Left lung (tissue), 10 donors: Measurements from ENCODE around the gene RASGRP1. TPM values are rescaled to one million over a fixed set of nuclear protein-coding genes. Genes with fewer than 3 reads are reported as not detected.

Experiments used
- ATAC-seq: fragments of 200-7000 bp; cut with Tn5 transposase; one replicate; pipeline ENCODE4 v1.9.1; 2020; ENCODE audit warnings: moderate library complexity
- DNase-seq, 4 donors: peaks; one replicate each; pipeline ENCODE4 v3.0.0-alpha.2; 2013 to 2020
- H3K27ac ChIP-seq, 2 donors: fragments of 200-600 bp; sonication (generic) in 1 of 2; one replicate each; pipeline versions ENCODE4 v1.5.0 to v1.8.0; 2020 to 2021
- H3K27me3 ChIP-seq, 2 donors: fragments of 200-600 bp; sonication (generic) in 1 of 2; one replicate each; pipeline versions ENCODE4 v1.5.0 to v1.8.0; 2020 to 2021
- H3K36me3 ChIP-seq, 2 donors: fragments of 200-600 bp; sonication (generic) in 1 of 2; one replicate each; pipeline versions ENCODE4 v1.5.0 to v1.8.0; 2020 to 2021
- H3K4me1 ChIP-seq, 2 donors: fragments of 200-600 bp; one replicate each; pipeline ENCODE4 v1.8.0; 2021
- H3K4me3 ChIP-seq, 2 donors: fragments of 200-600 bp; sonication (generic) in 1 of 2; one replicate each; pipeline versions ENCODE4 v1.5.0 to v1.8.0; 2020 to 2021; ENCODE audit warnings: mild to moderate bottlenecking in 1 of 2
- H3K9me3 ChIP-seq, 2 donors: fragments of 200-600 bp; sonication (generic) in 1 of 2; one replicate each; pipeline versions ENCODE4 v1.5.0 to v1.8.0; 2020 to 2021
- CTCF ChIP-seq, 2 donors: fragments of 200-600 bp; sonication (generic) in 1 of 2; IDR thresholded peaks; one replicate each; pipeline versions ENCODE4 v1.5.0 to v1.8.0; 2021; ENCODE audit warnings: antibody characterized with exemption in 2 of 2
- intact Hi-C, 2 donors: fragments of 100-400 bp; cut with DNase I; formaldehyde crosslinking; loops; one replicate each; pipeline versions ENCODE4 v1.11.2 to v1.14.2; 2022
- polyA plus RNA-seq, 6 donors: library from polyadenylated mRNA; unstranded; fragments of 120-200 nt; gene quantifications; one replicate each; pipeline ENCODE4 v1.2.1, GENCODE V29; 2013; ENCODE audit not compliant: insufficient read length in 6 of 6
- total RNA-seq, 2 donors: library from RNA; stranded (reverse); fragmentation: NEBNext Ultra II Directional; extraction: Animal tissue kit (Norgen Biotek cat#: 25700); gene quantifications; one replicate each; pipeline ENCODE4 v1.2.1, GENCODE V29; 2021
- donor health status: DM: no; HTN: yes; CAD: no.
- donor health status: DM: no; HTN: no; CAD: no.

Gene RASGRP1
- total and polyA plus RNA-seq, 8 donors = 1.2 to 19.2 (median 1.4) TPM

- TF ChIP-seq CTCF (IDR thresholded peaks at IDR 0.05) = no peak
- ATAC-seq (no peak), DNase-seq (no peak)
- intact Hi-C loops = no loop called here
- no peak overlapping the region for H3K4me3 ChIP-seq
- H3K36me3 ChIP-seq = no peaks in the 10 kb centered on the region
- no peak overlapping the region for H3K27ac ChIP-seq
- H3K9me3 ChIP-seq = no peaks in the 10 kb centered on the region
- peaks cover 0 to 7% of the 10 kb centered on the region in 2 donors for H3K27me3 ChIP-seq
- no peaks in the 10 kb centered on the region for H3K4me1 ChIP-seq
Observed at GRCh38 chr15:38509152-38509551, 55.5 kb downstream of the RASGRP1 start.

GRCh38 chr15:38508647-38509046 is 56.0 kb downstream of the RASGRP1 start:
- Histone ChIP-seq H3K36me3 (no peaks in the 10 kb centered on the region), H3K4me1 (no peaks in the 10 kb centered on the region), H3K27ac (no peak overlapping the region), H3K4me3 (no peak overlapping the region), H3K9me3 (no peaks in the 10 kb centered on the region), H3K27me3 (peaks cover 0 to 7% of the 10 kb centered on the region in 2 donors)
- DNase-seq (no peak), ATAC-seq (no peak)
- TF ChIP-seq CTCF (IDR thresholded peaks at IDR 0.05) = no peak
- intact Hi-C loops = no loop called here

- no peak for DNase-seq
- no peak for TF ChIP-seq CTCF (IDR thresholded peaks at IDR 0.05)
- Histone ChIP-seq H3K4me1 (no peaks in the 10 kb centered on the region), H3K27me3 (peaks cover 0 to 7% of the 10 kb centered on the region in 2 donors), H3K4me3 (no peak overlapping the region), H3K27ac (no peak overlapping the region), H3K9me3 (no peaks in the 10 kb centered on the region), H3K36me3 (peaks cover 0 to 7% of the 10 kb centered on the region in 2 donors)
- intact Hi-C loops = no loop called here
- no peak for ATAC-seq
Observed at GRCh38 chr15:38507570-38507969, 57.0 kb downstream of the RASGRP1 start.

GRCh38 chr15:38506997-38507396 is 57.6 kb downstream of the RASGRP1 start:
- DNase-seq (no peak), ATAC-seq (no peak)
- H3K36me3 ChIP-seq = peaks cover 0 to 11% of the 10 kb centered on the region in 2 donors
- no peak for TF ChIP-seq CTCF (IDR thresholded peaks at IDR 0.05)
- H3K9me3 ChIP-seq = no peaks in the 10 kb centered on the region
- no peak overlapping the region for H3K27ac ChIP-seq
- peaks cover 0 to 1% of the 10 kb centered on the region in 2 donors for H3K27me3 ChIP-seq
- intact Hi-C loops = no loop called here
- no peaks in the 10 kb centered on the region for H3K4me1 ChIP-seq
- H3K4me3 ChIP-seq = no peak overlapping the region

DNA sequence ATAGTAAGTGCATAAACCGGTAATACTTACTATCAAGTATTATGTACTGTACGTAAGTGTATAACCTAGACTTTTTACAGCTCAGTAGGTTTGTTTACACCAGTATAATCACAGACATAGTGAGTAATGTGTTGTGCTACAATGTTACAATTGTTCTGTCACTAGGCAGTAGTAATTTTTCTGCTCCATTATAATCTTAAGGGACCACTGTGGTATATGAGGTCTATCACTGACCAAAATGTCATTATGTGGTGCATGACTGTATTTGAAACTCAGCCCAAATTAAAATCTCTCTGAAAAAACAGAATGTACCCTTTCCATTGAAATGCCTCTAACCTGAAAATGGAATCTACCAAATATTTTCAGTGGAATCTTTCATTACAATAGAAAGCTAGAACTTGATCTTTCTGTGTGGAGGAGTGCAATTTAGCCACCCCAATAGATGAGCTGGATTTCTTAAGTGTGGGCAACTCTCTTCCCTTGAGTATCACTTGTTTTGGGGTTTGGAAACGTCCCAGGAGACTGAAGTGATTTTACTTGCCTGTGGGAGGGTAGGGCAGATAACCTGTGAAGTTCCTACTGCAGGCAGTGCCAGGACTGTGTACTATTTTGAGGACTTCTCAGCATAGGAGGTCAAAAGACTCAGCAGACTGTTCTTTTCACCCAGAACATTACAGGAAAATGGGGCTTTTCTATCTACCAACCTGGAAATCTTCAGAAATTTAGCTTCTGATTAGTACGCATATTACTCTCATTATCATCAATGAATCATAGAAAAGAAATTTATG is 59.7 kb downstream of the RASGRP1 start:
- Histone ChIP-seq H3K27me3 (no peaks in the 10 kb centered on the region), H3K36me3 (peaks cover 0 to 22% of the 10 kb centered on the region in 2 donors), H3K27ac (no peak overlapping the region), H3K9me3 (no peaks in the 10 kb centered on the region), H3K4me1 (no peaks in the 10 kb centered on the region), H3K4me3 (no peak overlapping the region)
- DNase-seq (no peak), ATAC-seq (peak; percentile 79)
- intact Hi-C loops = no loop called here
- TF ChIP-seq CTCF (IDR thresholded peaks at IDR 0.05) = no peak
